ENCODE measurements around the gene PTPRU. TPM values are rescaled to one million over a fixed set of nuclear protein-coding genes. Genes with fewer than 3 reads are reported as not detected.

Gene PTPRU
- total RNA-seq, 1 donor from 2014 or later: 32.7 TPM

- TF ChIP-seq, protein P1, sequence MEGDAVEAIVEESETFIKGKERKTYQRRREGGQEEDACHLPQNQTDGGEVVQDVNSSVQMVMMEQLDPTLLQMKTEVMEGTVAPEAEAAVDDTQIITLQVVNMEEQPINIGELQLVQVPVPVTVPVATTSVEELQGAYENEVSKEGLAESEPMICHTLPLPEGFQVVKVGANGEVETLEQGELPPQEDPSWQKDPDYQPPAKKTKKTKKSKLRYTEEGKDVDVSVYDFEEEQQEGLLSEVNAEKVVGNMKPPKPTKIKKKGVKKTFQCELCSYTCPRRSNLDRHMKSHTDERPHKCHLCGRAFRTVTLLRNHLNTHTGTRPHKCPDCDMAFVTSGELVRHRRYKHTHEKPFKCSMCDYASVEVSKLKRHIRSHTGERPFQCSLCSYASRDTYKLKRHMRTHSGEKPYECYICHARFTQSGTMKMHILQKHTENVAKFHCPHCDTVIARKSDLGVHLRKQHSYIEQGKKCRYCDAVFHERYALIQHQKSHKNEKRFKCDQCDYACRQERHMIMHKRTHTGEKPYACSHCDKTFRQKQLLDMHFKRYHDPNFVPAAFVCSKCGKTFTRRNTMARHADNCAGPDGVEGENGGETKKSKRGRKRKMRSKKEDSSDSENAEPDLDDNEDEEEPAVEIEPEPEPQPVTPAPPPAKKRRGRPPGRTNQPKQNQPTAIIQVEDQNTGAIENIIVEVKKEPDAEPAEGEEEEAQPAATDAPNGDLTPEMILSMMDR (IDR thresholded peaks at IDR 0.05): no peak
- intact Hi-C loops (cut with DNase I): no loop called here
- no peaks in the 10 kb centered on the region for H3K27me3 ChIP-seq
- no peaks in the 10 kb centered on the region for H3K4me1 ChIP-seq
- no peak overlapping the region for H3K4me3 ChIP-seq
- H3K27ac ChIP-seq: no peak overlapping the region
- DNase-seq (ENCODE audit: low spot score in 2 of 2): no peak
- H3K9me3 ChIP-seq: no peaks in the 10 kb centered on the region
- H3K36me3 ChIP-seq: peaks cover 4 to 23% of the 10 kb centered on the region in 2 donors
Observed at GRCh38 chr1:29286194-29286767, 50.0 kb downstream of the PTPRU start.

DNA sequence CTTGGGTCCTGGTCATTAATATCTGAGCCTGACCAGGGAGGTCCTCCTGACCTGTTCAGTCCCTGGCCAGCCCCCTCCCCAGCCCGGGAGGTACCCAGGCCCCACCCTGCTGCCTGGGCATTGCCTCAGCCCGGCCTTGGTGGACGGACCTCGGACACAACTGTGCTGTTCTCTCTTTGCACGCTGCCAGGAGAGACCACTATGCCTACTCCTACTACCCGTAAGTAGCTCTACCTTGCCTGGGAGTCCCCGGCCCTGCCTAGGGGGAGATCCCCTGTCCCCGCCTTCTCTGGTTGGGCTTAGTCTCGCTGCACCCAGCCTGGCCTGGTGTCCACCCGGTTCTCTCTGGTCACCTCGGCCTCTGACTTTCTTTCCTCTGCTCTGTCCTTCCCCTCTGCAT is 53.2 kb downstream of the PTPRU start:
- Histone ChIP-seq H3K4me3 (no peak overlapping the region), H3K27ac (no peak overlapping the region), H3K36me3 (peaks cover 0 to 24% of the 10 kb centered on the region in 2 donors), H3K27me3 (no peaks in the 10 kb centered on the region), H3K4me1 (no peaks in the 10 kb centered on the region), H3K9me3 (no peaks in the 10 kb centered on the region)
- intact Hi-C loops (cut with DNase I): no loop called here
- DNase-seq (ENCODE audit: low spot score in 2 of 2): no peak
- TF ChIP-seq, protein P1 (IDR thresholded peaks at IDR 0.05): no peak

GRCh38 chr1:29290414-29290985 is 54.2 kb downstream of the PTPRU start:
- H3K27ac ChIP-seq: no peak overlapping the region
- no peaks in the 10 kb centered on the region for H3K9me3 ChIP-seq
- H3K4me1 ChIP-seq: no peaks in the 10 kb centered on the region
- H3K36me3 ChIP-seq: peaks cover 0 to 20% of the 10 kb centered on the region in 2 donors
- TF ChIP-seq, protein P1 (IDR thresholded peaks at IDR 0.05): no peak
- no peak for DNase-seq (ENCODE audit: low spot score in 2 of 2)
- H3K4me3 ChIP-seq: no peak overlapping the region
- intact Hi-C loops (cut with DNase I): no loop called here
- no peaks in the 10 kb centered on the region for H3K27me3 ChIP-seq

DNA sequence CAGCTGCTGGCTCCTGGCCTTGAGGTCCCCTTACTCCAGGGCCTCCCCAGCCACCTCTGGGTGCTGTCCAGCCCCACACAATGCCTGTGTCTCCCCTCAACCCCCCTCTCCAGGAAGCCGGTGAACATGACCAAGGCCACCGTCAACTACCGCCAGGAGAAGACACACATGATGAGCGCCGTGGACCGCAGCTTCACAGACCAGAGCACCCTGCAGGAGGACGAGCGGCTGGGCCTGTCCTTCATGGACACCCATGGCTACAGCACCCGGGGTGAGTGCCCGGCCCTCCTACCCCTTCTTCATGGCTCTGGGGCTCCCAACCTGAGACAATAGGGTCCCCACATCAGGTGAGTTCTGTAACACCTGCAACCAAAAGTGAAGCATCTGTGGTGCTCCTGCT is 55.4 kb downstream of the PTPRU start:
- intact Hi-C loops (cut with DNase I): no loop called here
- Histone ChIP-seq H3K27ac (no peak overlapping the region), H3K27me3 (no peaks in the 10 kb centered on the region), H3K36me3 (peaks cover 0 to 24% of the 10 kb centered on the region in 2 donors), H3K4me3 (no peak overlapping the region), H3K9me3 (no peaks in the 10 kb centered on the region), H3K4me1 (no peaks in the 10 kb centered on the region)
- no peak for DNase-seq (ENCODE audit: low spot score in 2 of 2)
- TF ChIP-seq, protein P1 (IDR thresholded peaks at IDR 0.05): no peak

- Histone ChIP-seq H3K4me3 (no peak overlapping the region), H3K4me1 (no peaks in the 10 kb centered on the region), H3K27ac (no peak overlapping the region), H3K9me3 (no peaks in the 10 kb centered on the region), H3K27me3 (no peaks in the 10 kb centered on the region), H3K36me3 (peaks cover 1 to 27% of the 10 kb centered on the region in 2 donors)
- intact Hi-C loops (cut with DNase I): no loop called here
- no peak for DNase-seq (ENCODE audit: low spot score in 2 of 2)
- TF ChIP-seq, protein P1 (IDR thresholded peaks at IDR 0.05): no peak
Observed at GRCh38 chr1:29292344-29292743, 56.0 kb downstream of the PTPRU start.
